HG02885 (cell line): Measurements from ENCODE around the gene INPP5J.
"Not testable (repeated sequence)": the region's sequence is repeated elsewhere in the genome, so short reads cannot be mapped to it uniquely, and the experiment has no call there.

Source experiments
- ATAC-seq: cut with Tn5 transposase; IDR thresholded peaks from one replicate; pipeline ENCODE4 v1.9.1; 2021; ENCODE audit warnings: mild to moderate bottlenecking; ENCODE audit not compliant: unreplicated experiment, poor library complexity

Gene INPP5J

DNA sequence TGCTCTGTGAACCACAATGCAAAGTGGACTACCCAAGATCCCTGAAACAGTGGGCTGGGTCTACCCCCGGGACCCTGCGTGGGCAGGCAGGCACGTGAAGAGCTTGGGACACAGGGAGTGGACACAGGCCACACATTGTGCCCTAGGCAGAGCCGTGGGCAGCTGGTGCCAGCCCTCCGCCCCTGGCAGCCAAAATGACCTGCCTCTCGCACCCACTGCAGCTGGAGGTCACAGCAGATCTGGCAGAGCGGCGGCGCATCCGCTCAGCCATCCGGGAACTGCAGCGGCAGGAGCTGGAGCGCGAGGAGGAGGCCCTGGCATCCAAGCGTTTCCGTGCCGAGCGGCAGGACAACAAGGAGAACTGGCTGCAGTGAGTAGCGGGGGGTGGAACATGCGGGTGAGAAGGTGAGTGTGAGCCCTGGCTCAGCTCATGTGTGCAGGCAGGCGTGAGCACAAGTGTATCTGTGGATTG lies 35.0 kb upstream of the INPP5J start:
- no peak for ATAC-seq

- ATAC-seq = no peak
Observed at GRCh38 chr22:31088233-31088986, 34.4 kb upstream of the INPP5J start.

- ATAC-seq = no peak
Observed at GRCh38 chr22:31089160-31090100, 33.3 kb upstream of the INPP5J start.

DNA sequence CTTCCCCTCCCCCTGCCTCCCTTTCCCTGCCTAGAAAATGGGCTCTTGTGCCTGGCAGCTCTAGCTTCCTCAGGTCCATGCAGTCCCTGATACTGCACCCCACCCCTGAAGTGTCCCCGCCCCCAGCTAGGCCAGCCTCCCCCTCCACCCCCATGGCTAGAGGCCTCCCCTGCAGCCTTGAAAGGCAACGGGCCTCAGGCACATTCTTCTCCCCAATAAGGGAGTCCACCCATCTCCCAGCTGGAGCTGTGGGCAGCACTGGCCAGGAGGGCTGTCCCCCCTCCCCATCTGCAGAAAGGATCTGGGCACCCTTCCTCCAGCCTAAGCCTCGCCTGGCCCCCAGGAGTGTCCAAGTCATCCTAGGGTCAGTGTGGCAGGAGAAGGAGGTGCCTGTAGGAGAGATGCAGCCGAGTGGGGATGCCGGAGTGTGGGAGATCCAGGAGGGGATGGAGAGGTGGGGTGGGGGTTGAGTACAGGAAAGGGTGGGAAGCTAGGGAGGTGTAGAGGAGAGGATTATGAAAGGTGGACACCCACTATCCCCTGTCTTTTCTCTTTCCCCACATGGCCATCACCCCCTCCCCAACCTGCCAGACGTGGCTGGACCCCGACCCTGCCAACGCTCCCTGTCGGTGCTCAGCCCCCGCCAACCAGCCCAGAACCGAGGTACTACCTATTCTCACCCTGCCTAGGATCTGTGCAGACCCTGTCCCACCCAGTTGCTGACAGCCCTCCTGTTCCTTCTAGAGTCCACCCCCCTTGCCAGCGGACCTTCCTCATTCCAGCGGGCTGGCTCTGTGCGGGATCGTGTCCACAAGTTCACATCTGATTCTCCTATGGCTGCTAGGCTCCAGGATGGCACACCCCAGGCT lies 32.3 kb upstream of the INPP5J start:
- no peak for ATAC-seq

DNA sequence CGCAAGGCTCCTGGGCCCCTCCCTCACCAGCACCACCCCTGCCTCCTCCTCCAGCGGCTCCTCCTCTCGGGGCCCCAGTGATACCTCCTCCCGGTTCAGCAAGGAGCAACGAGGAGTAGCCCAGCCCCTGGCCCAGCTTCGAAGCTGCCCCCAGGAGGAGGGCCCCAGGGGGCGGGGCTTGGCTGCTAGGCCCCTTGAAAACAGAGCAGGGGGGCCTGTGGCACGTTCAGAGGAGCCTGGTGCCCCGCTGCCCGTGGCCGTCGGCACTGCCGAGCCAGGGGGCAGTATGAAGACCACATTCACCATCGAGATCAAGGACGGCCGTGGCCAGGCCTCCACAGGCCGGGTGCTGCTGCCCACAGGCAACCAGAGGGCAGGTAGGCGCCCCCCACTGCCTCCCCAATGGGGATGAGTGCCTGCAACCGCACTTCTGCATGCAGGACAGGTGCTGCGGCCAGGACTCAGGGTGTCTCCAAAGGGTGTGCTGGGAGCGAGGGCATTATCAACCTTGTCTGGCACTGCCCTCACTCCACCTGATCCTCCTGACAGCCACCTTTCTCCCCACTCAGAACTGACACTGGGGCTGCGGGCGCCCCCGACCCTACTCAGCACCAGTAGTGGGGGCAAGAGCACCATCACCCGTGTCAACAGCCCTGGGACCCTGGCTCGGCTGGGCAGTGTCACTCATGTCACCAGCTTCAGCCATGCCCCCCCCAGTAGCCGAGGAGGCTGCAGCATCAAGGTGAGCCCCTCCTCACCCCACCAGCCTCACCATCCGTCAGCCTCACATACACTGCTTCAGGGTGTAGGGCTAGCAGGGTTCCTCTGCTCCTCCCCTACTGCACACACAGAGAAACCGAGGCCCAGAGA lies 31.4 kb upstream of the INPP5J start:
- ATAC-seq = no peak

DNA sequence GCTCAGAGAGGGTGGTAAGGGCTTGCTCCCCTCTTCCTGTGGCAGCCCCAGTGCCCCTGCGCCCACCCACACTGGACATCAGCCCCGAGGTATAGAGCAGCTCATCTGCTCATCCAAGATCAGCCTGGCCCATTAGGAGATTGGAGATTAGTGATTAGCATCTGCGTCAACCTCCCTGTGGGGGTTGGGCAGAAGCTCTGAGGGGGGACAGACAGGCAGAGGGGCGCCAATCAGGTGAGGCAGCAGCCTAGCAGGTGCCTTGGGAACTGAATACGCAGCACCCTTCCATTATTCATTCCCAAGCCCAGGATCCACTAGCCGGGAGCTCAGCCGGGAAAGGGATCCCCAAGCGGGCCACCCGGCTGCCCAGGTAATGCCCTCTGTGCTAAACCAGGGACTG lies 30.6 kb upstream of the INPP5J start:
- ATAC-seq = no peak

- ATAC-seq = no peak
Observed at GRCh38 chr22:31093086-31093850, 29.5 kb upstream of the INPP5J start.

DNA sequence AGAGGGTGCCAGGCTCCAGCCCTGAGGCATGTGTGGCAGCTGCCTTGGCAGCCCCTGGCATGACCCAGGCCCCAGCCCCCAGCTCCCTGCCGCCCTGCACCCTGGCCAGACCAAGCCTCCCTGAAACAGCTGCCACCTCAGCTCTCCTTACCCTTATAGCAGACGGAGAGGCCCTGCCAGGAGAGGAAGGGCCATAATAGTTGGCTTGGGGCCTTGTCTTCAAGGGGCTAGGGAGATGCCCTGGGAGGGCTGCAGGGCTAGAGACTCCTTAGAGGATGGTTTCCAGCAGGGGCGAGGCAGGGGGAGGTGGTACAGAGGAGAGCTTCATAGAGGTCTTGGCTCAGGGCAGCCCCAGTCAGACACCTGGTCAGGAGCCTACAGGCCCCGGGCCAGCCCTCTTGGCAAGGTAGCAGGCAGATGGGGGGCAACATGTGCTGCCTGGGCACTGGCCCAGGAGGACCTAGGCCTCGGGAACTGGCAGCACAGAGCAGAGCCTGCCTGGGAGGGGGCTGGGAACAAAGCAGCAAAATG lies 28.7 kb upstream of the INPP5J start:
- no peak for ATAC-seq

GRCh38 chr22:31094741-31095140 lies 28.0 kb upstream of the INPP5J start:
- no peak for ATAC-seq

DNA sequence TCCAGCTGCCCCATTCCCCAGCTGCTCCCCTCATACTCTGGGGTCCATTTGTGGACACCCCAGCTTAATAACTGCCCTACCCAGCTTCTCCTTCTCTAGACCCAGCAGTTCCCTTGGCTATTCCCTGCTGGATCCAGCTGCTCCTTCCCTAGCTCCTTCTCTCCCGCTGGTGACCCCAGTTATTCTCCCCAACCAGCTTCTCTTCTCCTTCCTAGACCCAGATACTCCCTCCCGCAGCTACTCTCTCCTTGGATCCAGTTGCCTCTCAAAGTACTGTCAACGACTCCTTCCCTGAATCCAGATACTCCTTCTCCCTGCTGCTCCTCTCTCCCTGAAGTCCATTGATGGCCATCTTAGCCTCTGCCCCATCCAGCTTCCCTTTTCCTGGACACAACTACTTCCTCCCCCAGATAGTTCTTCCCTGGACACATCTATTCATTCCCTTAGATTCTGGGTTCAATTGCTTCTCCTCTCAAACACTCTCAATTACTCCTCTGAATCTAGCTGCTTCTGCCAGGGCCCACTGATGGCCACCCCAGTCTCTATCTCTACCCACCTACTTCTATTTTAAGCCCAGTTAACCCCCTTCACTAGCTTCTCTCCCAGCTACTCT lies 27.0 kb upstream of the INPP5J start:
- no peak for ATAC-seq

DNA sequence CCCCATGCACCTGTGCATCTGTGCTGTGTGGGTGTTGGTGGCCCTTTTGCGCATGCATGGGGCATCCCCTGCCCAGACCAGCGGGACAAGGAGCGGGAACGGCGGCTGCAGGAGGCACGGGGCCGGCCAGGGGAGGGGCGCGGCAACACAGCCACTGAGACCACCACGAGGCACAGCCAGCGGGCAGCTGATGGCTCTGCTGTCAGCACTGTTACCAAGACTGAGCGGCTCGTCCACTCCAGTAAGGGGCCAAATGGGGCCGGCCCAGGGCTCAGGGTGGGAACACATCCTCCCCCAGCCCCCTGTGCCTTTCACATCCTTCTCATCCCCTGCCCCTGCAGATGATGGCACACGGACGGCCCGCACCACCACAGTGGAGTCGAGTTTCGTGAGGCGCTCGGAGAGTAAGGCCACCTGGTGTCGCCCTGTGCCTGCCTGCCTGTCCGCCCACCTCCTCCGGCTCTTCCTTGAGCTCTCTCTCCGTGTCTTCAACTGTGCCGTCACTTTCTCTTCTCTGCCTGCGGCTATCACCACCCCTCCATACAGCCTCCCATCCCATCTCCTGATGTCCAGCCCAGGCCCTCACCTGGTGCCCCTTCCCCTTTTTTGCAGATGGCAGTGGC lies 26.0 kb upstream of the INPP5J start:
- ATAC-seq = no peak

GRCh38 chr22:31097539-31097938 lies 25.2 kb upstream of the INPP5J start:
- not testable (repeated sequence) for ATAC-seq

DNA sequence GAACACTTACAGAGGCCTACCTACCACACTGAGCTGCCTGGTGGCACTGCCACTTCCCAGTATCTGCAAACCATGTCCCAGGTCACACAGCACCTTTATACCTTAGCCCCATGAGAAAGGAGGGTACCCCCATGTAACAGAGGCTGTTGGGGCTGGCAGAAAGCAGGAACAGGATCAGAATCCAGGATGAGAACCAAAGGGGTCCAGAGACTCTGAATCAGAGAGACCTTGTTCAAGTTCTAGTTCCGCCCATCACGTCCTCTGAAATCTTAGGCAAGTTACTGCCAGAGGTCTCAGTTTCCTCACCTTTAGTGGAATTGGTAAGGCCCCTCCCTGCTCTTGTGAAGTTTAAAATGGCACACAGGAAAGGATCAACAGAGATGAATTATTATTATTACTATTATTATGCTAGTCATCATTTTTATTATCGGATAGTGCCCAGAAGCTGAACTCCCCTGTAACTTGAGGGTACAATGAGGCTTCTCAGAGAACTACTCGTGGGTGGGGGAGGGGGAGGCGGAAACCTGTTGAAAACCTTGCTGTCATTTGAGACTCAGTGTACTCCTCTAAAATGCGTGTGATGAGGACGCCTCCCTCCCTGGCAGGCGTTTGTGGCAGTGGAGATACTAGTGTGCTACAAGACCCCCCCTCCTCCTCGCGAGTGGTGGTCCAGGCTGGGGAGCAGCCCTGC lies 24.7 kb upstream of the INPP5J start:
- no peak for ATAC-seq

DNA sequence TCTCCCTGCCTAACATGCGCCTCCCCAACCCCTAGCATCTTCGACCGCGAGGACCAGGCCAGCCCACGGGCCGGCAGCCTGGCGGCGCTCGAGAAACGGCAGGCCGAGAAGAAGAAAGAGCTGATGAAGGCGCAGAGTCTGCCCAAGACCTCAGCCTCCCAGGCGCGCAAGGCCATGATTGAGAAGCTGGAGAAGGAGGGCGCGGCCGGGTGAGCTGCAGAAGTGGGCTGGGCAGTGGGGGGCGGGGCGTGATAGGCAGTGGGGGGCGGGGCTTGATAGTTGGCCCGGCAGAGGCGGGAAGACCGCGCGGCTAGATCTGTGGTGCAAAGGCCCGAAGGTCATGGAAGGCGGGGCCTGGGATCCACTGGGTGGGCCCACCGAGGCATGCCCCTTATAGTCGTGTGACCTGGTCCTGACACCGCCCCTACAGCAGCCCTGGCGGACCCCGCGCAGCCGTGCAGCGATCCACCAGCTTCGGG lies 24.1 kb upstream of the INPP5J start:
- ATAC-seq = no peak

GRCh38 chr22:31099386-31099785 lies 23.4 kb upstream of the INPP5J start:
- no peak for ATAC-seq

DNA sequence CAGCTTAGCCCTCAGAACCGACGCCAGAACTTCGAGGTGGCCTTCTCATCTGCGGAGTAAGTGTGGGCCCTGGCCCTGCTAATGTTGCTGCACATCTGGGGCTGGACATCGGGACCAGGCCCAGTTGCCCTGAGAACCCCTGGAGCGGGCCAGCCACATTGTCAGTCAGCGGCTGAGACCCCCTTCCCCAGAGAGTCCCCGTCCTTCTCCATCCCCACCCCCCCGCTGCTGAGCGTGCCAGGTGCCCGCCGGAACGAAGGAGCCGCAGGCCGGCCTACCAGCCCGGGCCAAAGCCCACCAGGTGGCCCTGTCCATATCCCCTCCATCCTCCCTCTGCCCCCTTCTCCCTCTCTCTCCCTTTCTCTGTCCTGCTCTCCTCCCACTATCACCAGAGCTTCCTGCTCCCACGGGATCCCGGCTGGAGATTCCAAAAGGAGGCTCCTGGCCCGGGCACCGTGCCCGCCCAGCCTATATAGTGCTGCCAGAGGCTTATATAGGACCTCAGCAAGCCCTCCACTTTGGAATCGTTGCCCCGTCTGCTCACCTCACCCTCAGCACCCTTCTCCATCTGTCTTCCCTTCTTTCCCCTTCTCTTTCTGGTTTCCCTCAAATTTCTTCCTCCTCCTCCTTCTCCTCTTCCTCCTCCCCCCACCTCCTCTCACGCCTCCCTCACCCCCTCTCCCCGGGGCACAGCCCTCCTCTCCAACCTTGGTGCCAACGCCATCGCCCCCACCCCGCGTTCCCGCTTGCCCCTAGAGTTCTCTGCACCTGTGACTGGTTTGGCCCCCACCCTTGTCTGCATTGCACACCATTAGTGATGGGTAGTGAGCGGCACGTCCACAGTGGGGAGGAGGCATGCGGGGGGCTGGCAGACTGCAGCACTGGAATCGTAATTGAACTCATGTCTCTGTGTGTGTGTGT lies 22.7 kb upstream of the INPP5J start:
- no peak for ATAC-seq
